HS-27A (cell line): ENCODE data around the gene NRCAM.
"Not testable (repeated sequence)": the region's sequence is repeated elsewhere in the genome, so short reads cannot be mapped to it uniquely, and the experiment has no call there.

Experiments
- DNase-seq: peaks from one replicate; pipeline ENCODE4 v3.0.0-alpha.2; 2012; ENCODE audit warnings: low read depth, missing footprints

The NRCAM gene

GRCh38 chr7:108278776-108279175 is 177.5 kb downstream of the NRCAM start:
- DNase-seq, result no peak

GRCh38 chr7:108278281-108278680 is 178.0 kb downstream of the NRCAM start:
- no peak for DNase-seq

- DNase-seq, result not testable (repeated sequence)
Observed at GRCh38 chr7:108274447-108274846, 181.8 kb downstream of the NRCAM start.

- not testable (repeated sequence) for DNase-seq
Observed at GRCh38 chr7:108272891-108273290, 183.3 kb downstream of the NRCAM start.

- DNase-seq, result no peak
Observed at GRCh38 chr7:108270385-108271015, 185.7 kb downstream of the NRCAM start.

- DNase-seq, result no peak
Observed at GRCh38 chr7:108268200-108268820, 187.9 kb downstream of the NRCAM start.

- no peak for DNase-seq
Observed at GRCh38 chr7:108267615-108268014, 188.6 kb downstream of the NRCAM start.

- DNase-seq, result no peak
Observed at GRCh38 chr7:108266491-108266890, 189.7 kb downstream of the NRCAM start.

GRCh38 chr7:108266035-108266434 is 190.2 kb downstream of the NRCAM start:
- DNase-seq, result no peak

- DNase-seq, result no peak
Observed at GRCh38 chr7:108265007-108265406, 191.2 kb downstream of the NRCAM start.

GRCh38 chr7:108263425-108263824 is 192.8 kb downstream of the NRCAM start:
- no peak for DNase-seq

GRCh38 chr7:108261560-108262255 is 194.5 kb downstream of the NRCAM start:
- DNase-seq, result no peak

- not testable (repeated sequence) for DNase-seq
Observed at GRCh38 chr7:108259447-108259846, 196.8 kb downstream of the NRCAM start.

GRCh38 chr7:108257954-108258353 is 198.3 kb downstream of the NRCAM start:
- no peak for DNase-seq

- DNase-seq, result no peak
Observed at GRCh38 chr7:108254259-108254658, 202.0 kb downstream of the NRCAM start.

- DNase-seq, result no peak
Observed at GRCh38 chr7:108253275-108254044, 202.8 kb downstream of the NRCAM start.

- DNase-seq, result no peak
Observed at GRCh38 chr7:108252177-108252576, 204.1 kb downstream of the NRCAM start.

GRCh38 chr7:108251700-108252099 is 204.5 kb downstream of the NRCAM start:
- DNase-seq, result no peak

- DNase-seq, result no peak
Observed at GRCh38 chr7:108249453-108249852, 206.8 kb downstream of the NRCAM start.

- DNase-seq, result no peak
Observed at GRCh38 chr7:108248821-108249220, 207.4 kb downstream of the NRCAM start.

- DNase-seq, result no peak
Observed at GRCh38 chr7:108248418-108248817, 207.8 kb downstream of the NRCAM start.

- DNase-seq, result no peak
Observed at GRCh38 chr7:108247614-108248013, 208.6 kb downstream of the NRCAM start.
